HG03460 (cell line): ENCODE measurements around the gene UNC5A.

ENCODE experiments used
- ATAC-seq: cut with Tn5 transposase; IDR thresholded peaks from one replicate; pipeline ENCODE4 v1.9.1; 2021; ENCODE audit not compliant: unreplicated experiment

The UNC5A gene

GRCh38 chr5:176877793-176878331 is 67.5 kb downstream of the UNC5A start:
- no peak for ATAC-seq

DNA sequence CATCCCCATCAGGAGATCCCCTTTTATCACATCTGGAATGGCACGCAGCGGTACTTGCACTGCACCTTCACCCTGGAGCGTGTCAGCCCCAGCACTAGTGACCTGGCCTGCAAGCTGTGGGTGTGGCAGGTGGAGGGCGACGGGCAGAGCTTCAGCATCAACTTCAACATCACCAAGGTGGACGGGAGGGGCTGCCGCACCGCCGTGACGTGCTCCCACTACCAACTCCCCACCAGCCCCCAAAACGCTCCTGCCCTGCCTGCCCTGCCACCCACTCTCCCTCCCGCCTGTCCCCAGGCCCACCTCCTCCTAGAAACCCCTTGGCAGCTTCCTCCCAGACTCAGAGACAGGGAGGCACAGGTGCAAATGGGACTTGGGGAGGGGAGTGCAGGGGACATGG is 68.1 kb downstream of the UNC5A start:
- no peak for ATAC-seq

DNA sequence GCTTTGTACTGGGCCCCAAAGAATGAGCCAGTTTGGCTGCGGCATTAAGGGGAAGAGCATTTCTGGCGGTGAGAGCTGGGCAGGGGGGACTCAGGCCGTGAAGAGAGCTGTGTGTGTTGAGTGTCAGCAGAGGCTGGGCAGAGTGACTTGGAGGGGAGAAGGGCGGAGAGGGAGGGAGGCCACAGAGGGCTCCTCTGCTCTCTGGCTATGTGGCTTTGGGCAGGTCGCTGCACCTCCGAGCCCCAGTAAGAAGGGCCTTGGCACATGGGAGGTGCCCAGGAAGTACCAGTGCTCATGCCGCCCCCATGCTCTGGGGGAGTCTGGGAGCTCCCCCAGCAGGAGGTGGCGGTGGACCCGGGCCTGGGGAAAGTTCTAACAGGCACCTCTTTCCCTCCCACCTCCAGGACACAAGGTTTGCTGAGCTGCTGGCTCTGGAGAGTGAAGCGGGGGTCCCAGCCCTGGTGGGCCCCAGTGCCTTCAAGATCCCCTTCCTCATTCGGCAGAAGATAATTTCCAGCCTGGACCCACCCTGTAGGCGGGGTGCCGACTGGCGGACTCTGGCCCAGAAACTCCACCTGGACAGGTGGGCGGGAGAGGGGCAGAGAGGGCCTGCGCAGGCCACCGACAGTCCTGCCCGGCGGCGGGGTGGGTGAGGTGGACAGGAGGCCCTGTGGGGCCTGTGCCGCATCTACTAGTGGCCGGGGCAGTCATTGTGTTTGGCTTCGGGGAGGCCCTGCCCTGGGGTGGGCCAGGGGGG is 68.7 kb downstream of the UNC5A start:
- no peak for ATAC-seq

- no peak for ATAC-seq
Observed at GRCh38 chr5:176879663-176880361, 69.5 kb downstream of the UNC5A start.

DNA sequence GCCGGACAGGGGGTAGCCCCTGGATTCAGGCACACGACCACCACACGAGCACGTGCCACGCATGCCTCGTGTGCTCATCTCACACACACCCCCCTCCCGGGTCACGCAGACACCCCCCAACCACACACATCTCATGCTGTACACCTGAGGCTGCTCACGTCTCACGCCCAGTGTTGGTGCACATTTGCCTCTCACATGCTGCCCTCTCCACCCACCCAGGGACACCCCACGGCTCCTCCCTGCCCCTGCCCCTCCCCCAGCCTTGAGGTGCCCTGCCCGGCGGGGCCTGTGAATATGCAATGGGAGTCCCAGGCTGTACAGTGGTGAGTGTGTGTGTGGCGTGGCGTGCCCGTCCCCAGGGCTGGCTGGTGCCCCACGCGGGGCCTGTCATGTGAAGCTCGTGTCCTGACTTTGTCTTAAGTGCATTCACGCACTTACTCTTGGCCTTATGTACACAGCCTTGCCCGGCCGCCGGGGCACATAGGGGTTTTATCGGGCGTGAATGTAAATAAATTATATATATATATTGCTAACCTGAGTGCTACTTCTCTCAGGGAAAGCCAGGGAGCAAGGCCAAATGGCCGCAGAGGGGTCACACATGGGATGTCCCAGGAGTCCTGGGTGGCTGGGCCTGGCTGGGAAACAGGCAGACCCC is 70.1 kb downstream of the UNC5A start:
- ATAC-seq = no peak

- no peak for ATAC-seq
Observed at GRCh38 chr5:176881021-176881749, 70.8 kb downstream of the UNC5A start.

- ATAC-seq = no peak
Observed at GRCh38 chr5:176881816-176882566, 71.6 kb downstream of the UNC5A start.

DNA sequence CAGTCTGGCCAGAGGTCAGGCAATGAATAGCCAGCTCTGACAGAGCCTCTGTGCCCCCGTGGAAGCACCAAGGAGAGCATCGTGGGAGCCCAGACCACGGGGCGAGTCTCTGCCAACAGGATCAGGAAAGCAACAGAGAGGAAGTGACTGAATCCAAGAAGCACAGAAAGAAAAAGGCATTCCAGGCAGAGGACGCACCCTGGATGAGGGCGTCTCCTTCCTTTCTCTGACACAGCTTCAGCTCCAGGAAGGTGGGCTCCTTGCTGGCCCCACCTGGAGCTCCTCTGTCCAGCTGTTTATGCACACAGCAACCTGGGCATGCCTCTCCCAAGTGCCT is 72.2 kb downstream of the UNC5A start:
- ATAC-seq = no peak

DNA sequence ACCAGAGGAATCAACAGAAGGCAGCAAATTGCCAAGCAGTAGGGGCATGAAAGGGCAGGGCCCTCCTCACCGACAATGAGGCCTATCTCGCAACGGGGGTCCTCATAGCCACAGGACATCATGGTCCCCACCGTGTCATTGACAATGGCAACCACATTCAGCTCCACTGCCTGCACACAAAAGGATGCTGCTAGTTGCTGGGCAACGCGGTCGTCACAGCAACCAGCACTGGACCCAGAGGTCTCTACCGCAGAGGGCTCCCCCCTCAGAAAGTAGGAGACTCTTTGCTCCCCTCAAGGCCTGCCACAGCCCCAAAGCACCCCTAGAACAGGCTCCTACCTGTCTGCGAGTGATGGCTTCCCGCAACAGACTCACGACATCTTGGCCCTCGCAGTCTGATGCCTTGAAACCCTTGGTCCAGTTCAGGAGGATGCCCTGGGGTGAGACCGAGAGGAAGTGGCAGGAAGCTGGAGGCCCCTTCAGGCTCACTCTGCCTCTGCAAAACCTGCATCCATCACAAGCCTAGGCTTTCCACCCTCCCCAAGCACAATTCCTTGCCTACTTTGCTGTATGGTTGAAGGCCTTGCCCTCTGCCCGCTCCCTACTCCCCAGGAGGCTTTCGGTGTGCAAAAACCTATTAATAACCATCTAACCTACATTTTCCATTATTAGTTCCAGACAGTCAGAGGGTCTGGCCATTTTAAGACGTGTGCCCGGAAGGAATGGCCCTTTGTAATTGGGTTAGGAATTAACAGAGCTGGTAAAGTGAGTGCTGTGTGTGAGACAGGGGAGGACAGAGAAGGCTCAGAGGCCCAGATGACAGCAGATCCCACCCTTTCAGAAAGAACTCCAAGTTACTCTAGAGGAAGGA is 73.6 kb downstream of the UNC5A start:
- ATAC-seq = no peak

GRCh38 chr5:176884571-176884890 is 74.2 kb downstream of the UNC5A start:
- ATAC-seq = no peak

GRCh38 chr5:176886336-176887251 is 76.2 kb downstream of the UNC5A start:
- no peak for ATAC-seq

DNA sequence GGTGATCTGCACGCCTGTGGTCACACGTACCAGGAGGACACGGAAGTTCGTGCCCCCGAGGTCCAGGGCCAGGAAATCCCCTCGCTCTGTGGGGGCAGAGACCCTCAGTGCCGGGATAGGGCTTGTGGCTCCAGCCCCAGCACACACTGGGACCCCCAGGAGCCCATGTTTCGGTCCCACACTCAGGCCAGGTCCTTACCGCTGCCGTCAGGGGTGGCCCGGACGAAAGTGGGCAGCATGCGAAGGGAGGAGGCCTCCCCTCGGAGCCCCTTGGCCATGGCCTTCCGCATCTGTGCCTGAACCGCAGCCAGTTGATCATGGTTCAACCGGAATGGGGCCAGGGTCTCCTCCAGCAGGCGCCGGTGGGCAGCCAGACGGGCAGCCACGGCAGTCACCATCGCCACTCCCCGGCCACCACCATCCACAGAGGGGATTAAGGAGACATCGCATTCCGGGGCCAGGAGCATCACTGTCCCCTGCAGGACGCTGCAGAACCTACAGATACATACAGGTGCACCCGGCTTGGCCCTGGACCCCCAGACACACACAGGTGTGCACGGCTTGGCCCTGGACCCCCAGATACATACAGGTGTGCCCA is 77.0 kb downstream of the UNC5A start:
- no peak for ATAC-seq

DNA sequence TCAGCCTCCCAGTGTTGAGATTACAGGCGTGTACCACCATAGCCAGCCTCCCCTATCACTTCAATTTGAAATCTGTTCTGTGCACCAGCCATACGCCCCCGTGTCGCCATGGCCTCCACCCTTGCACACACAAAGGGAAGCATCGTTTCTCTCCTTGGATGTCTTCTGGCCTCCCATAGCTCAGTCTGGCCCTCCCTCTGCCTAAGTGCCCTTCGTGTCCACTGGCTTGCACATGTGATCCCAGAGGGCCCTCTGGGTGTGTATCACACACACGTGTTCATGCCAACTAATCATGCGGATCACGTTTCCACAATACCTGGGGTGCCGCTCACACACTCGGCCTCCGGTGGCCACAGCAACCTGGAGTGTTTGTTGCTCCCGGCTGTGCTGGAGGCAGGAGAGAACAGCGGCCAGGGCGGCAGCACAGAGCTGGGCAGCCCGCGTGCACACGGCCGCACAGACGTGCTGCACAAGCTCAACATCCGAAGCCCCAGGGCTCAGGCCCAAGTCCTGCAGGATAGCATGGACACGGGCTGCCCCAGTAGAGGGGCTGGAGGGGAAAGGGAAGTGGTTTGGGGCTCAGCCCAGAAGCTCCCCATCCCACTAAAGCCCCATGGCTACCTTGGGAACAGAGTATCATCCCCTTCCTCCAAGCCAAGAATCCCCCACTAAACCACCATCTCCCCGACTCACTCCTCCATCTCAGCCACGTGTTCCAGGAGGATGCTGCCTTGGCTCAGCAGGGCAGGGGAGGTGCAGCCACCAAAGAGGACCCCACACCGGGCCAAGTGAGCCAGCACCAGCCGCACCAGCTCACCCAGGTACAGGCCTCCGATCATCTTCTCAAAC is 77.9 kb downstream of the UNC5A start:
- ATAC-seq = no peak

DNA sequence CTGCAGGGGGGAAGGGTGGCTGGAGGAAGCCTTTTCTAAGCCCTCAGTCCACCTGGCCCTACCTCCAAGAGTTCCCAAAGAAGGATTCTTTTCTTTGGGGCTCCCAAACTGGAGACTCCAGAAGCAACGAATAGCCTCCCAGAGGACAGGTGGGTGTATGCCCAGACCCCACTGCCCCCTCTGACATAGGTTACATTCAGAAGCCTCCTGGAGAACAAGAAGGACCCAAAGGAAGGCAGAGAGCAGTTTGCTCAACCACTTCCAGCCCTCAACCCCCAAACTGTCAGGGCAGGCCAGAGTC is 78.5 kb downstream of the UNC5A start:
- no peak for ATAC-seq

- no peak for ATAC-seq
Observed at GRCh38 chr5:176889321-176890280, 79.2 kb downstream of the UNC5A start.
